GM20000 (cell line): Measurements from ENCODE around the gene IQGAP2.

Experiments used
- DNase-seq: peaks from one replicate; pipeline ENCODE4 v3.0.0; 2012; ENCODE audit warnings: low spot score
- TF ChIP-seq, protein P1 (sequence below): IDR thresholded peaks from 2 replicates; pipeline ENCODE4 v1.5.1; 2012; ENCODE audit warnings: mild to moderate bottlenecking, control low read depth; ENCODE audit errors: extremely low read depth, missing control alignments

Gene IQGAP2

DNA sequence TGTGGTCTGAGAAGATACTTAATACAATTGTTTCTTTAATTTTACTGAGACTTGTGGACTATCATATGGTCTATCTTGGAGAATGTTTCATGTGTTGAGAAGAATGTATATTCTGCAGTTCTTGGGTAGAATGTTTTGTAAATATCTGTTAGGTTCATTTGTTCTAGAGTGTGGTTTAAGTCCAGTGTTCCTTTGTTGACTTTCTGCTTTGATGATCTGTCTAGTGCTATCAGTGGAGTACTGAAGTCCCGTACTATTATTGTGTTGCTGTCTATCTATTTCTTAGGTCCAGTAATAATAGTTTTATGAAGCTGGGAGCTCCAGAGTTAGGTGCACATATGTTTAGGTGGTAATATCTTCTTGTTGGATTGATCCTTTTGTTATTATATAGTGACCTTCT lies 36.1 kb downstream of the IQGAP2 start:
- no peak for DNase-seq
- TF ChIP-seq, protein P1, sequence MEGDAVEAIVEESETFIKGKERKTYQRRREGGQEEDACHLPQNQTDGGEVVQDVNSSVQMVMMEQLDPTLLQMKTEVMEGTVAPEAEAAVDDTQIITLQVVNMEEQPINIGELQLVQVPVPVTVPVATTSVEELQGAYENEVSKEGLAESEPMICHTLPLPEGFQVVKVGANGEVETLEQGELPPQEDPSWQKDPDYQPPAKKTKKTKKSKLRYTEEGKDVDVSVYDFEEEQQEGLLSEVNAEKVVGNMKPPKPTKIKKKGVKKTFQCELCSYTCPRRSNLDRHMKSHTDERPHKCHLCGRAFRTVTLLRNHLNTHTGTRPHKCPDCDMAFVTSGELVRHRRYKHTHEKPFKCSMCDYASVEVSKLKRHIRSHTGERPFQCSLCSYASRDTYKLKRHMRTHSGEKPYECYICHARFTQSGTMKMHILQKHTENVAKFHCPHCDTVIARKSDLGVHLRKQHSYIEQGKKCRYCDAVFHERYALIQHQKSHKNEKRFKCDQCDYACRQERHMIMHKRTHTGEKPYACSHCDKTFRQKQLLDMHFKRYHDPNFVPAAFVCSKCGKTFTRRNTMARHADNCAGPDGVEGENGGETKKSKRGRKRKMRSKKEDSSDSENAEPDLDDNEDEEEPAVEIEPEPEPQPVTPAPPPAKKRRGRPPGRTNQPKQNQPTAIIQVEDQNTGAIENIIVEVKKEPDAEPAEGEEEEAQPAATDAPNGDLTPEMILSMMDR, result no peak

DNA sequence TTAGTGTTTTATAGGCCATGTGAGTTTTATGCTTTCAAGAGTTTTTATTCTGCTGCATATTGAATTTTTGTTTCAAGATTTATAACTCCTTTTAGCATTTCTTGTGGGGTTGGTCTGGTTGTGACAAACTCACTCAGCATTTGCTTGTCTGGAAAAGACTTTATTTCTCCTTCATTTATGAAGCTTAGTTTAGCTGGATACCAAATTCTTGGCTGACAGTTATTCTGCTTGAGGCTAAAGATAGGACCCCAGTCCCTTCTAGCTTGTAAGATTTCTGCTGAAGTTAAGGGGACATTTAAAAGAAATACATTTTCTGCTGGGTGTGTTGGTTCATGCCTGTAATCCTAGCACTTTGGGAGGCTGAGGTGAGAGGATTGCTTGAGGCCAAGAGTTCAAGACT lies 36.8 kb downstream of the IQGAP2 start:
- no peak for DNase-seq
- TF ChIP-seq, protein P1, result no peak

DNA sequence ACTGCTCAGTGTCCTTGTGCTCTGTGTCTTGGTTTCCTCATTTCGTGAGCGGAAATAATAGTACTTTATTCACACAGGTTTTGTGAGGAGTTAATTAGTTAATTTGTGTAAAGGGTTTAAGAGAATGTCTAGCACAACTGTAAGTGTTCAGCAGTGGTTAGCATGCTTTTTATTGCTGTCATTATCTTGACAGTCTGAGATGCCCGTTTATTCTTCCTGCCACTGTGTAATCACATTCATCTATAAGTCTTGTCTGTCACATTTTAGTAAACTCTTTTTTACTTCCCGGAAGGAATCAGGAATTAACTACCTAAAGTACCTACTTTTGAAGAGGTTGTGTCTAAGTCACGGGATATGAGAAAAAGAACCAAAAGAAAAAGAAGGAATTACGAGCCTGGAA lies 38.0 kb downstream of the IQGAP2 start:
- no peak for DNase-seq
- TF ChIP-seq, protein P1, result no peak

DNA sequence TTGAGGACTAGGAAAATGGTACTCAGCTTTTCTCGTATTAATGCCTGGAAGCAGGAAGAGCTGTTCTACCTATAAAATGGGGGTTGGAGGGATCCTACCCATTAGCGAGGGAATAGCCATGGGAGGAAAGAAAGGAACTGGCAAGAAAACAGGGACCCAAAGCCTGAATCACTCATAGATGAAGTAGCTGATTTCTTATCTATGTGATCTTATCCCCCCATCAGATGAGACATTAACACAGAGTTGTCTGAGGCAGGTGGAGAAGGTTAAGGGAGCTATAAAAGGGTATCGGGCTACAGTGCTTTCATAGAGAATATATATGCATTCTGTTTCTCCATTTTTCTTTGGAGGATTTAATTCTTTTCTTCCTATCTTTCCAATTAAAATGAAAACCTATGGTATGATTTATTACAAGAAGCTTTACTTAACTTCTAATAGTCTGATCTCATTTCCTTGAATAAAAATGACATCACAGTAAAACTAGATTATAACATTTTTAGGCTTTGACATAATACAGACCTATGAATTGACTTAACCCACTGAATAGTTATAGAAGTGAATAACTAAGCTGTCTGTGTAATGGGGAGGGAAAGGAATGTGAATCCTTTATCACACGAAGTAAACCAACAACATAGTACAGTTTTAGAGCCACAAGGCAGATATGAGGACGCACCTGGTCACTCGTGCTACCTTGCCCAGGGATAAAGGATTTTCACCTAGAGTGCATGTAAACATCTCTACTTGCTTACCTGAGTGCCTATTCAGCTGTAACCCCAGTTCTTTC lies 39.0 kb downstream of the IQGAP2 start:
- TF ChIP-seq, protein P1, result no peak
- no peak for DNase-seq

DNA sequence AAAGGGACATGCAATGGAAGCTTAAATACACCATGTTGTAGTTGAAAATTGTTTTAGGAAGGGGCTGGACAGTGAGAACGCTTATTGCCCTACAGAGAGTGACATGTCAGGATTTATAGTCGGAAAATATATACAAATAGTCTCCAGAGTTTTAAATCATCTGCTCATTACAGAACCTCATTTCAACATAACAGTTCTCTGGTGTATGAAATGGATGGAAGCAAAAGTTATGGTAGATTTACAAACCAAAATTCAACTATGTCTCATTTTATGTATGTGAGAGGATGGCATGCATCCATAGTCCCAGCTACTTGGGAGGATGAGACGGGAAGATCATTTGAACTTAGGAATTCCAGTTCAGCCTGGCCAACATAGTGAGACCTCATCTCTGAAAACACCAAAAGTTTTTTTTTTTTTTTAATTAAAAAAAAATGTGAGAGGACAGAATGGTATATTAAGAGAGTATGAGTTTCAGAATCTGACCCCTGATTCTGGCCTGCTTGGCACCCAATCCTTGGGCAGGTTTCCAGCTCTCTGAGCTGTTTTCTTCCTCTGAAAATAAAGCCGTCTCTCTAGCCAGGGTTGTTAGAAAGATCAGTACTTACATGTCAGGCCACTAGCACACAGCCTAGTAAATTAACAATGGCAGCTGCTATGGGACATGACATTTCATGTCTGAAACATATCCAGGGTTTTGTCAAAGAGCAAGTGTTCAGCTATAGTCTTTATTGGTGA lies 40.1 kb downstream of the IQGAP2 start:
- TF ChIP-seq, protein P1, result no peak
- no peak for DNase-seq

DNA sequence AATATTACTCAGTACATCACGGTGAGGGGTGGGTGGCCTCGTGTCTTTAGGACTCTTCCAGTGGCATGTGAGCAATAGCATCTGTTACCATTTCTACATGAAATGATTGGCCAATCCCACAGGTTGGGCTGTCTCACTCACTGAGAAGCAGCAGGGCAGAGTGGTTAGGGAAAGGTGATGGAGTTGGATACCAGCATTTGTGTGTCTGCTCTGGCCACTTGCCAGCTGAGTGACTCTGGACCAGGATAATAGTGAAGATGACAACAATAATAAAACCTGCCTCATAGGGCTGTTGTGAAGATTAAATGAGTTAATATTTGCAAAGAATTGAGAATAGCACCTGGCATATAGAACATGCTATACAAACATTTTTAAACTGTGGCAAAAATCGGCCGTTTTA lies 42.0 kb downstream of the IQGAP2 start:
- DNase-seq, result no peak
- TF ChIP-seq, protein P1, result no peak

DNA sequence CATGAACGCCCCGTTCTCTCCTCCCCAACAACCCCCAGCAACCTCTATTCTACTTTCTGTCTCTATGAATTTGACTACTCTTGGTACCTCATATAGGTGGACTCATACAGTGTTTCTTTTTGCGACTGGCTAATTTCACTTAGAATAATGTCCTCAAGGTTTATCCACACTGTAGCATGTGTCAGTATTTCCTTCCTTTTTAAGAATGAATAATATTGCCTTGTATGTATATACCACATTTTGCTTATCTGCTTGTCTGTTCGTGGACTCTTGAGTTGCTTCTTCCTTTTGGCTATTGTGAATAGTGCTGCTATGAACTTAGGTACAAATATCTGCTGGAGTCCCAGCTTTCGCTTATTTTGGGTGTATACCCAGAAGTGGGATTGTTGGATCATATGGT lies 42.7 kb downstream of the IQGAP2 start:
- DNase-seq, result no peak
- TF ChIP-seq, protein P1, result no peak
